Medulla oblongata (tissue), 1 donor: ENCODE measurements around the gene AQP2.

Experiments
- DNase-seq: peaks from one replicate; pipeline ENCODE4 v3.0.0-alpha.2; 2015; ENCODE audit errors: extremely low spot score

The AQP2 gene, protein sequence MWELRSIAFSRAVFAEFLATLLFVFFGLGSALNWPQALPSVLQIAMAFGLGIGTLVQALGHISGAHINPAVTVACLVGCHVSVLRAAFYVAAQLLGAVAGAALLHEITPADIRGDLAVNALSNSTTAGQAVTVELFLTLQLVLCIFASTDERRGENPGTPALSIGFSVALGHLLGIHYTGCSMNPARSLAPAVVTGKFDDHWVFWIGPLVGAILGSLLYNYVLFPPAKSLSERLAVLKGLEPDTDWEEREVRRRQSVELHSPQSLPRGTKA

DNA sequence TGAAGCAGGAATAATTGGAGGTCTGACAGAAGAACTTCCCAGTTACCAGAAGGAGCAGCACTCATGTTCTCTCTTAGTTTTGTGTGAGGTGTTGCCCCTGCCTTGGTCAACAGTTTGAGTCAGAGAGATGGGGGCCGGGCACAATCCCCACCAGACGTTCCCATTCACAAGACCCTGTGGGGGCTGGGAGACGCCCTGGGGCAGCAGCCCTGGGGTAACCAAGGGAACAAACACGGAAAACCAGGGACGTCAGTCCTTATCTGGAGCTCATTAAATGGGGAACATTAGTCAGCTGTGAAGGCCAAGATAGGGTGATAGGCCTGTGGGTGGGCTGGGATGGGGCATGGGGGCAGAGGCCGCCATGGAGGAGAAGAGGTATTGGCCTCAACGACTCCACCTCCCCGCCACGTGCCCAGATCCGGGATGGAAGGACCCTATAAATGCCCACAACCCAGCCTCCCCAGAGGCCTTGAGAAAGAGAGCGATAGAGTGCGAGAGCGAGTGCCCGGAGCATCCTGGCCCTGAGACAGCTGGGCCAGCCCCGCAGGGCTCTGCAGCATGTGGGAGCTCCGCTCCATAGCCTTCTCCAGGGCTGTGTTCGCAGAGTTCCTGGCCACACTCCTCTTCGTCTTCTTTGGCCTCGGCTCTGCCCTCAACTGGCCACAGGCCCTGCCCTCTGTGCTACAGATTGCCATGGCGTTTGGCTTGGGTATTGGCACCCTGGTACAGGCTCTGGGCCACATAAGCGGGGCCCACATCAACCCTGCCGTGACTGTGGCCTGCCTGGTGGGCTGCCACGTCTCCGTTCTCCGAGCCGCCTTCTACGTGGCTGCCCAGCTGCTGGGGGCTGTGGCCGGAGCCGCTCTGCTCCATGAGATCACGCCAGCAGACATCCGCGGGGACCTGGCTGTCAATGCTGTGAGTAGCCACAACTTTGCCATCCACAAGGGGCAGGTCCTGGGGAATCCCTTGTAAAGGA, at the start of gene AQP2:
TSS of gene AQP2 (plus strand) at position 465 of the 979 bp plus-strand sequence. CDS start at position 559, 94 bp downstream.
- DNase-seq, result no peak

DNA sequence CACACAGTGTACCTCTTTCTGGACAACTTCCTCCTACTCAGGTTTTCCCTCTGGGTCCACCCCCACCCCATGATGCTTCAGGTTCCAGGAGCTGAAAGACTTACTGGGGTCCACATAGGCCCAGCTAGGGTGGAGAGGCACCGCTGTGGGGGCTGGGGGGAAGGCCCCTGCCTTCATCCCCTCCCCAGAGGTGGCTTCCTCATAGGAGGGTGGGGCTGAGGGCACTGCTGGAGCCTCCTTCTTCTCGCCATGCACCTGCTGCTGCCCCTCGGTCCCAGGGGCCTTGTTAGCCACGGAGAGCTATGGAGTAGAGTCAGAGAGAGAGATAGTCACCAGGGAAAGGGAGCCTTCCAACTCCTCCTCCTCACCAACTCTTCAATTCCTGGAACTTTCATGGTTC, 49.5 kb upstream of the AQP2 start:
- no peak for DNase-seq

DNA sequence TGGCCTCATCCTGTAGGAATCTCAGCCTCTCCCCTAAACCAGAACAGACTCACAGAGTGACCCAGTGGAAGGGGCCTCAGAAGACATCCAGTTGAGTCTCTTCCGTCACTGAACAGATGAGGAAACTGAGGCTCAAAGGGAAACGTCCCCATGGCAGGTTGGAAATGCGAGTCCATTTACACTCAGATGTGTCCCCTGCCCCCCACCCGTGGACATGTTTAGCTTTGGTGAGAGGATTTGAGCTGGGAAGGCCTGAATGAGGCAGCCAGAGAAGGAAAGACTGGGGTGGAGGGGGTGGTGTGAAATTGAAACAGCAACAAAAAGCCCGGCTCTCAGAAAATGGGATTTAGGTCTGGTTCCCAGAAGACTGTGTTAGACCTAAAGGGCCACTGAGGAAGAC, 48.6 kb upstream of the AQP2 start:
- no peak for DNase-seq

DNA sequence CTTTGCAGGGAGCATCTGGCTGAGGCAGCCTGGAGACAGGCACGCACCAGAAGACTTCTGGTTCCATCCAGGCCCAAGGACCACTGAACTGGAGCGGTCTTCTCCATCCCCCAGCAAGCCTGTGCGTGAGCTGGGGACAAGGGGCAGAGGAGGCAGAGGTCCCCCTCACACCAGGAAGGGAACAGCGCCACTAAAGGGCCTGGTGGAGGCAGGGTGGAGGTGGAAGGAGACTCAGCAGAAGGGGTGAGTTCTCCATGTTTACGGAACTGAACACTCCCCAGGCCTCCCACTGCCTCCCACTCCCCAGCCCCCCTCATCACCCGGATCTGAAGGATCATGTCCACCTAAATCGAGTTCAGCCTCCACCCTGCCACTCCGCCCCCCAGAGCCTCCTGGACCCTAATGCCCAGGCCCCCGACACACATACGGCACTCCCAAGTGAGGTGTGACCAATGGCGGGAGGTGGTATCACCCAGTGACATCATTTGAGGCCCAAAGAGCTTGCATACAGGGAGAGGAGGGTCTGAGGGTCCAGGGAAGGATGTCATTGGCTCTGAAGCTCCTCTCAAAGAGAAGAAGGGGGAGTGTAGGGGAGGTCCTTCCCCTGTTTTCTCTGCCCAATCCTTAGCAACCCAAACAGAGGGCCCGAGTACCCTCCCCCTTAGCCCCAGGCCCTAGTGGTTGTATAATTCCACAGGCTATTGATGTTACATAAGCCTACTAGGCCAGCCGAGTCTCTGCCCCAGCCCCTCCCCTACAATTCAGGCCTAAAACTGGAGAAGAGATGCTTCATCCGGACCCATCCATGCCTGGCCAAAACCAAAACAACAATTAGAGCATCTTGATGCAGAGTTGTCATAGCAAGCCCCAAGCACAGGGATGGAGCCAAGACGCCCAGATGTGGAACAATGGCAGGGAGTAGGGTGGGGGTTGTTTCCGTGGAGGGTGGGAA, 47.9 kb upstream of the AQP2 start:
- DNase-seq, result peak; percentile 66

DNA sequence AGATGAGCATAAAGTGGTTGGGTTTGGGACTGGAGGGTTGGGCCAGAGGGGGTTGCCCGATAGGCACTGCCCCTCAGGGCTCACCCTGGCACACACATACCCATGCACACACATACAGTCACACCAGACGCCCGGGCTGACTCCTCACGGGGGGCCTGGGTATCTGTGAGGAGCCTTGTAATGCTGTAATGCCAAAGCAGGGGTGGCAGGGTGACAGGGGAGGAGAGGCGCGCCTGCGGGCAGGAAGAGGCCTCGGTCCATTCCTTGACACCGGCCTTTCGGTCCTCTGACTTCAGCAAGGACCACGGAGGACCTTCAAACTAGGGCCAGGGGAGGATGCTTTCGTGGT, 47.2 kb upstream of the AQP2 start:
- no peak for DNase-seq

DNA sequence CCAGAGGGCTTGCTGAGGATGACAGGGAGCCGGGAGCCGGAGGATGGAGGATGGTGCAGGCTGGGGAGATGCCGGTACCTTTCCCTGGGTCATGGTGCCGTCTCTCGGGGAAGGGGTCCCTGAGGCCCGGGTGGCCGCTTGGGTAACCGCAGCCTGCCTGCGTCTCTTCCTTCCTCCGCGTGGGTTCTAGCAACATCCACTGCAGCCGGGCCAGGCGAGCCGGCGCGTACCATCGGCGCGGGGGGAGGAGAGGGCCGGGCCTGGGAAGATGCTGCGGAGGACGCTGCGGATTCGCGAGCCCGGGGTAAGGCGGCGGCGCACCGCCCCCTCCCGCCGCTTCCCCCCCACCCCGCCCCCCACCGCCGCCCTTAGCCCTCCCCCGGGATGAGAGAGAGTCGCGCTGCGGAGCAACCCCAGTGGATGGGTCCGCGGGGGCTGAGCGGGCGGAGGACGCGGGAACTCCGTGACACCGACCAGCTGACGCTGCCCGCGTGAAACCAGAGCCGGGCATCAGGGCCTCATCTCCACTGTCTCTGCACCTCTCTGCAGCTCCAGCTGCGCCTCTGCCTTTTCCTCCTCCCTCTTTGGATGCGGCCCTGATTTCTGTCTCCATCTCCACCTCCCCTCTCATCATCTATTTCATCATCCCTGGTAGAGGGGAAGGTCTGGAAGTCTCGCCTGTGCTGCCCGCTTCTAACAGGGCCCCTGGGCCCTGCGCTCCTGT, 46.7 kb upstream of the AQP2 start, which contains the start of gene FAIM2:
TSS of gene FAIM2 (minus strand) at position 201 of the 724 bp plus-strand sequence. CDS start at position 93, 108 bp downstream.
- DNase-seq, result peak; percentile 84

DNA sequence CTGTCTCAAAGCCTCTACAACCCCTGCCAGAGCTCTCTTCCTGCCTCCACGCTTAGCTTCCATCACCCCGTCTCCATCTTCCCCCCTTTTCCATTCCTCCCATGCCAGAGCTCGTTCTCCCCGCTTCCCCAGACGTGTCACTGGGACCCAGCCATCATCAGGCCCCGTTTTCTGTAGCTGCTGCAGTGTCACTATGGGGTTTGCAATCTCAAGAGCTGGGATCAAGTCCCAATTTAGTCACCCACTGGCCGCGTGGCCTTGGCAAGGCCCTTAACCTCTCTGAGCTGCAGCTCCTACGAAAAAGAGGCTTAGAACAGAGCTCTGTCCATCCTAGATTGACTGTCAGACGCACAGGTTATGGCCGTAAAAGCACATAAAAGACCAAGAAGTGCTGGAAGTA, 45.9 kb upstream of the AQP2 start:
- no peak for DNase-seq

DNA sequence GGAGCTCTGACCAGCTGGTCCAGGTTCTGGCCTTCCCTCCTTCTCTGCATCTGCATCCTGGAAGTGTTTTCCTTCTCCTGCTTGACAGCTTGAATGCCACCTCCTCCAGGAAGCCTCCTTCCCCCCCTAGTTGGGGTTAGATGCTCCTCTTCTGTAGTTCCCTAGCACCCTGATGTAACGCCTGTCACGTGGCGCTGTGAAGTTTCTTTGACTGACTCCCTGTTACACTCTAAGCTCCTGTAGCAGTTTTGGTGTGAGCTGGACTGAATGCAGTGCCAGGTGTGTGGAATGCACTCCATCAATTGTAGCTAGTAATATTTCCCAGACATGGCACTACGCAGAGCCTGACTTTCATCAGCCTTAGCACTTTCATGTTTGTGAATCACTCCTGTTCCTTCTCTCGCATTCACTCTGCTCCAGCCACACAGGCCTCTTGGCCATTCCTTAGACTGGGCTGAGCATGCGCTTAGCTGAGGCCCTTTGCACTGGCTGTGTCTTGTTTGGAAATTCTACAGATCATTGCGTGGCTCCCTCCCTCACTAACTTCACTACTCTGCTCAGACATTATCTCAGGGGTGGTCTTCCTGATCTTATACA, 44.7 kb upstream of the AQP2 start:
- no peak for DNase-seq

DNA sequence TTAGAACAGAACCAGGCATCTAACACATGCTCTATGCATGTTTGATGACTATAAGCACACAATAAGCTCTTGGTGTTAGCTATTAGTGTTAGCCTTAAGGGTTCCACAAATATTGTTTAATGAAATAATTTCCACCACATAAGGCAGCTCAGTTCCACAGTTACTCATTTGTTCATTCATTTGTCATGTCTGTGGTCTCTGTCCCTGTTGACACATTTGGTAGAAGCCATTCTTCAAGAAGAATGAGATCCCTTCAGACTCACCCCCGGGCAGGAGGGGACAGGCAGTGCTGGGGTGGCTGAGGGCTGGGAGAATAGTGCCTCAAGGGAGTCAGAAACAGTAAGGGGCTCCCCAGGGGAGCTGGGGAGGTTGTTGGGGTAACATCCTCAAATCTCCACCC, 43.2 kb upstream of the AQP2 start:
- peak; percentile 51 for DNase-seq

DNA sequence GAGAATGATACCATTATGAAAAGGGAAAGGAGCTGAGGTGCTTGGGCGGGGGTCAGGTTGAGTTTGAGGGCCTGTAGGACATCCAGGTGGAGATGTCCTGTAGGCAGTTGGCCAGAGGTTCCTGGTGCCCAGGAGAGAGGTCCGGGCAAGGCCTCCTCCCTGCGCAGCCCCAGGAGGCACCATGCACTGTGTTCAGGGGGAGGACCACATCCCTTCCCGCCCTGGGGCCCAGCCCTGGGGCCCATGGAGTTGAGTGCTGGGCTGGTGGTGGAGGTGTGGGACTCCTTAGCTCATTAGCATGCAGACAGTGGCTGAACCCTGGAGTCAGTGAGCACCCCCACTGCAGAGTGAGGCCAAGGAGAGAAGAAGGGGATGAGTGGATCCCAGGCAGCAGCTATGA, 41.2 kb upstream of the AQP2 start:
- DNase-seq, result no peak

DNA sequence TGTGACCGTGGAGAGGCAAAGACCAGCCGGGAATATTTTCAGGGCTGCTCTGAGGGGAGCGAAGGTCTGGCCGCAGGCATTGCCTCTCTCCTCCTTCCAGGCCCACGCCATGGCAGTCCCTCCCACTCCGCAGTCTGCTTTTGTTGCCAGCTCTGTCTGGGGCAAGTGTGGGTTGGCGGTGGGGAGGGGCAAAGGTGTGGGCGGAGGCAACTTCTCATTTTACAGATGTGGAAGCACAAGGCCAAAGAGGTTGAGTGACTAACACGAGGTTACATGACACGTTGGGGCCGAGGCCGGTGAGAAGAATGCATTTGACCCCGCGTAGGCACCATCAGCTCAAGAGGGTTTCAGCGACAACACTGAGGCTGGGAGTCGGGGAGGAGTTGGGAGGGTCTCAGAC, 40.7 kb upstream of the AQP2 start:
- DNase-seq, result no peak

DNA sequence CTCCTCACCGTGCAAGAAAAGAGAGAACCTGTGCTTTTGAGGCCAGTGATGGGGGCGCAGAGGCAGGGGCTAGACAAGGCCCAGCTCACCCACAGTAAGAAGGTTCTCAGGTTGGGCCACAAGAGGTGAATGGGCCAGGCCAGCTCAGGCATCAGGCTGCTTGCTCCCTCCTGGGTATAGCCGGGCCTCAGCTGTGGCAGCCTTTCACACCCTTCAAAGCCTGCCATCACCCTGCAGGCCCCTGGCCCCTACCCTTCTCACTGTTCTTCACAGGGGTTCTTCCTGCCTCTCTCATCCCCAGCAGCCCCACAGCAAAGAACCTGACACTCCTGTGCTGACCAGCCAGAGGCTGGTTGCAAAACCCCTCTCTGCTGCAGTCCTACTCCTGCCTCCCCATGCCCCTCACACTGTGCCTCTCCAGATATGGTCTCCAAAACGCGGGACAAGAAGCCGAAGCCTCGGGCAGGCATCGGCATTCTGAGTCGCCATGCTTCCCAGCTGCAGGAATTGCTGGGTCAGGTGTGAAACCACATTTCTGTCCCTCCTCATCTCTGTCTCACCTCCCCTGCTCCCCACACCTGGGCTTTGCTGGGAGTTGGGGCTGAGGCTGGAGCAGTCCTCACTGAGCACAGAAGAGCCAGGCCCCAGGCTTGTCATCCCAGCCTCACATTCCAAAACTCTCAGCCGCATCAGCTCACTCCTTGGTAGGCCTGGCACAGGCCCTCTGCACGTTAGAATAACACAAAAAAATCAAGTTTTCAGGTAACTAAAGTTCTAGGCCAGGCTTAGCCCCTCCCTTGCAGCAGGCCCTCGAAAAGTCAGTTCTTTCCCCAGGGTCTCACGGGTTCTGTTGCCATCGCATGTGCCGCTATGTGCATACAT, 40.0 kb upstream of the AQP2 start:
- no peak for DNase-seq

DNA sequence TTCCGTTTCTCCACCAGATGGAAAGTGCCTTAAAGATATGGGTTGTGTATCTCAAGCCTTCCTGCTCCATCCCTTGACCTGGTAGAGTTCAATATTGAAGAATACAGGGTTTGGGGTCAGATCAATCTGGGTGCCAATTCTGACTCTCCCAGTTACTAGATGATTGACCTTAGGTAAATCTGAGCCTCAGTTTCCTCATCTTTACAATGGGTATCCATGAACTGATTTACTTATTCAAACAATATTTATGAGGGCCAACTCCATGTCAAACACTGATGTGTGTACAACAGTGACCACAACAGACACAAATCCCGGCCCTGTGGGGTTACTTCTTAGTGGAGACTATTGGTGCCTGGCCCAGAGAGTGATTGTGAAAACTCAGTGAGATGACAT, 39.3 kb upstream of the AQP2 start:
- DNase-seq, result no peak

DNA sequence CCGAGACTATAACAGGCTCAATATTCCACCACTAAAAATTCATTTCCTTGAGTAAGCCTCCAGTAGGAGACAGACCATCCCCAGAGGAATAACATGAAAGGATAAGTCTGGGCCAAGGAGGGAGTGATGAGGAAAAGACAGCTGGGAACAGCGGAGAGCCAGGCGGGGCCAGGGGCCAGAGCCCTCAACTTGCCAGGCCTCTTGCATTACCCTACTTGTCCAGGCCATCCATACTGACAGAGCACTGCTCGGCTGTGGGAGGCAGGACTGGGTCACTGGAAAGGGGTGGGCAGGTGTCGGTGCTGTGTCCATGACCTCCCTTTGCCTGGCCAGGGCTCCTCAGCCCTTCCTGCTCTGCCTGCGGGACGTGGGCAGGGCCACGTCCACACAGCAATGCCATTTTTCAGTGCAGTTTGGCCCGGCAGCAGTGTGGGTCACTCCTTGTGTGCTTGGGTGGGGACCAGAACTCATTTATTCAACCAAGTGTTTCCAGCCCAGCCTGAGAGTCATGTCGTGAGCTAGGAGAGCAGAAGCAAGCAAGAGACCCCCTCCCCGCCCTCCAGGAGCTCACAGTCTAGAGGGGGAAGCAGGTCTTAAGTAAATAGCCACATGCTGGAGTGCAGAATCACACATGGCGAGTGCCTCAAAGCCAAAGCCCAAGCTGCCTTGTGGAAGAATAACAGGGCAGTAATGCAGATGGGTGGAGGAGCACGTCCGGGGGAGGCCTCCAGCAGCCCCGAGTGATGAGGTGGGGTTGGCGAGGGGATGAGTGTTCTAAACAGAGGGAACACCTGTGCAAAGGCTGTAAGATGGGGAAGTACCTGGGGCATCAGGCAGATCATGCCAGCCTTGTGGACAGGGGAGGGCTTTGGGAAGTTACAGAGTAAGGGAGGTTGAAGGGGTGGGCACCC, 37.9 kb upstream of the AQP2 start:
- DNase-seq, result no peak

DNA sequence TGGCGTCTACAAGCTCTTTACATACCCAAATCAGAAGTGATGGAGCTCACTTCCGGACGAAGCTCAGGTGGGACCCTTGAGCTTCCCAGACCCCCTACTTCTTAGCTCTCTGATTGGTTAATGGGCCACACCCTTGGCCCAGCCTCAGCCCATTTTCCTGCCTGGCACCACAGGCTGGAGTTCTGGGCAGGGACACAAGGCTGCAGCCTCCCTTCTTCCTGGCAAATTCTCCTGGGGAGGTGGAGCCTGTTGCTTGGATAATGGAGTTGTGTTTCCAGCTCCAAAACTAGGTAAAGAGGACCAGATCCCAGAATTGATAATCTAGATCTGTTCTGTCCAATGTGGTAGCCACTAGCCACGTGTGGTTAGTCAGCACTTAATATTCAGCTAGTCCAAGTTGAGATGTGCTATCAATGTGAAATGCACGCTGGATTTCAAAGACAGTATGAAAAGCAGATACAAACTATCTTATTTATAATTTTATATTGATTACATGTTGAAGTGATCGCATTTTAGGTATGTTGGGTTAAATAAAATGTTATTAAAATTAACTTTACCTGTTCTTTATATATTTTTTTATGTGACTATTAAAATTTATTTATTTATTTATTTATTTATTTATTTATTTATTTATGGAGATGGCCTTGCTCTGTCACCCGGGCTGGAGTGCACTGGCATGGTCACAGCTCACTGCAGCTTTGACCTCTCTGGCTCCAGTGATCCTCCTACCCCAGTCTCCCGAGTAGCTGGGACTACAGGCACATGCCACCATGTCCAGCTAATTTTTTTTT, 34.2 kb upstream of the AQP2 start:
- no peak for DNase-seq

DNA sequence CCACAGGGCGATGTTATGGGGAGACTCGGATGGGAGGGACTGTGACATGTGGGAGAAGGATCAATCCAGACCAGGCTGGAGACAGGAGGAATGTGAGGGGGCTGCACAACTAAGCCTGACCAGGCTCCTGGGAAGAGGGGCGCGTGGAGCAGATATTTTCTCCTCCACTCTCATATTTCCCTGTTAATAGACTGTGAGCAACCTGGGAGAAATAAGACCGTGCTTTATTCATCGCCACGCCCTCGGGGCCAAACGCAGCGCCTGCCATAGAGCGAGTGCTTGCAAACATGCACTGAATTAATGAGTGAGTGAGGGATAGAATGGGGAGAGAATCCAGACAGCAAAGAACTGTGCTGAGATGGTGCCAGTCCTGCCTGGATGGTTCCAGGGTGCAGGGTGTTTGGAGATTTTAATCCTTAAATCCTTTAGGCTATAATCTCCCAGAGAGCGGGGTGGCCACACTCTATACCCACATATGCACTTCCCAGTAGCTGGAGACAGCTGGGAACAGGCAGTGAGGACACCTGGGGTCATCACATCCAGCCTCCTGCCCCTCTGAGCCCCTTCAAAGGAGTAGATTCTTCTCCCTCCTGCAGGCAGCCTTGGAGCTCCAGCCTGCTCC, 33.3 kb upstream of the AQP2 start:
- no peak for DNase-seq

DNA sequence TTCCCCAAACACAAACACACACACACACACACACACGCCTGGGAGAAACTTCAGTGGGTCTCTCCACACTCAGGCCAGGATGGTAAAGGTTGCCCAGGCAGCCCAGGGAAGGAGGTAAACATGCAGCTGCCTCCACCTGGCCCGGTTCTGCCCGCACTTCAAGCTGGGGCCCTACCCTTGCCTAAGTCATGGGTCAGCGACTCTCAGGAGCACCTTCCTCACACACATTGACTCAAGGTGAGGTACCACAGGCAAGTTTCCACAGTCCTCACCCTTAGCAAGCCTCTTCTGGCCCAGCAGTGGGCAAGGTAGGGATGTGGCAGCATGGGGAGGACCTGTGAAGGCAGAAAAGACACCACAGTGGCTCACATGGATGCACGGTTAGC, 32.8 kb upstream of the AQP2 start:
- DNase-seq, result no peak
